Muscle of back (tissue), 11 donors: ENCODE data around the gene FOXD1. TPM values are rescaled to one million over a fixed set of nuclear protein-coding genes. Genes with fewer than 3 reads are reported as not detected.
A peak's percentile ranks its signal among the peaks of the same experiment; 100 is the strongest.
"Not testable (repeated sequence)": the region's sequence is repeated elsewhere in the genome, so short reads cannot be mapped to it uniquely, and the experiment has no call there.

Experiments
- DNase-seq, 3 donors: peaks; one replicate each; pipeline versions ENCODE4 v3.0.0 to v3.0.0-alpha.2; 2013
- polyA plus RNA-seq, 10 donors: library from polyadenylated mRNA; unstranded; fragments of 120-200 nt; gene quantifications; one replicate each; pipeline ENCODE4 v1.2.1, GENCODE V29; 2013; ENCODE audit not compliant: insufficient read length in 10 of 10

The FOXD1 gene
- polyA plus RNA-seq, 10 donors, result 0.54 to 1.8 (median 1.3) TPM

DNA sequence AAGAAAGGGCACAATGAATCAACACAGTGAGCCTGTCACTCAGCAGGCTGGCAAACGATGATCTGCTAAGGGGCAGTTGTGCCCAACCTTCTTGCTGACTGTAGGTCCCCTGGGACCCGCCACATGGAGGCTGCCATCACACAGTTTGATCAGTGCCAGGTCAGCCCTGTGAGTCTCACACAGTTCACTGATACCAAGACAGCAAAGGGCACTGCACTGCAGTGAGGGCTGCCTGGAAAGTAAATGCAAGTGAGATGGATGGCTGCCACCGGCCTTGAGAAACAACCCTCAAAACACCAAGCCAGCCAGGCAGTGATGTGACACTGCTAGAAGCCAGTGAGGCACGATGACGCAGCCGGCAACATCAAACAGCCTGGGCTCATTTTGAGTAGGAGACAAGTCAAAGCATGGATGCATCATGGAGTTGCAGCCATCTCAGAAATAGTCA is 30.3 kb downstream of the FOXD1 start:
- DNase-seq, result no peak

DNA sequence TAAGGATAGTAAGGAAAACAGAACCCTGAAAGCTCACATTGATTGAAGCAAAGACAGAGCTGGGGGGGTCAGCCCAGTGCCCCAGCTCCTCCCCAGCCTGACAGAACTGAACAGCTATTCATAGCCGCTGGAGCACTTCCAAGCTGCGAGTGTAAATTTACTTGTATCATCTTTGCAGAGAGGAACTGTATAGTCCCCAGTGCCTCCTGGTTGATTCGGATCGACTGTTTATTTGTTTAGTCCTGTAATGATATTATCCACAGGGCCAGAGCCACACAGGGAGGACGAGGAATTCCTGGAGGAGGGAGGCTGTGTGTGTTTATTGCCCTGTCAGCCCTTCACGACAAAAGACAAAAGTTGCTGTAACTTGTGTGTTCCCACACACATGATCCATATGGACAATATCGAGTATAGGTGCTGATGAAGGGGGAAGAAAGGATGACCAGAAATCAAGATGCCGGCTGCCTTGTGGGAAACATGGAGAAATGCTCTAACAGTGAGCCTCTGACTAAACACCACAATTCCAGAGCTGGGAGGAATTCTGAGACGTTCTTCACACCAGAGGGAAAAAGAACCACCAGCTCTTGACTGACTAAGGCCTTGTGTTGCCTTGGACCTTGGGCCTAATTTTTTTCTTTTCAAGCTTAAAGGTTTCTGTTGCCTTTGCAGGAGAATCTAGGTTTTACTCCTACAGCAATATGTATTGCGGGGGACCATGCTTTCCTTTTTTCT is 31.1 kb downstream of the FOXD1 start:
- DNase-seq, result peak in 1 of 3 donors; percentile 57

DNA sequence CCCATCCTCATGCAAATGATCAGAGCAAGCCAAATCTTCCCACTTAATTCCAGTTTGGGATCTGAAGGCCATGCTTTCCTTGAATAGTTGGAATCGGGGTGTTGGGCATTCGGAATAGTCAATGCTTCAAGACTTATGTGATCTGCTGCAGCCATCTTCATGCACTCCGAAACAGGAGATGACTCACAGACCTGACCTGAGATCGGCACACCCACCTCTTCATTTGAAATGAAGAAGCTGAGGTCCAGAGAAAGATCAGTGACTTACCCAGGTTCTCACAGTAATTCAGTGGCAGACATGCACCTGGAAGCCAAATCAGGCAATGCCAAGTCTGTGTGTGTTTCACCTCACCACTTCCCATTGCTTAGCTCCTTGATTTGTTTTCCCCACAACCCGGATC is 33.0 kb downstream of the FOXD1 start:
- DNase-seq, result no peak

DNA sequence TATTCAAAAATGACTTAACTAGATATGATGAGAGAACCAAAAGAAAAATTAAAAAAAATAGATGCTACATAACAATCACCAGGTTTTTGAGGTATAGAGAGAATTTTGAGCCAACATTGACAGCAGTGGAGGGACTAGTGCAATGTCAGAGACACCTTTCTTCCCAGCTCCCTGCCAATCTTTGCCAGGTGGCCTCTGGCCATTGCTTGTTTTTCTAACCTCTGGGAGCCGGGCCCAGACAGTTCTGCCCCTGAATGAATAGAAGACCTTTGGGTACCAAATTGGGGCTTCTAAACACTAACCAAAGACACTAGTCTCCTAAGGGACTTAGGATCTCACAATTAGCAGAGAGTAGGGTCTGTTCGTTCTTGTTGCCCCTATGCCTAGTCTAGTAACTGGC is 33.4 kb downstream of the FOXD1 start:
- no peak for DNase-seq

DNA sequence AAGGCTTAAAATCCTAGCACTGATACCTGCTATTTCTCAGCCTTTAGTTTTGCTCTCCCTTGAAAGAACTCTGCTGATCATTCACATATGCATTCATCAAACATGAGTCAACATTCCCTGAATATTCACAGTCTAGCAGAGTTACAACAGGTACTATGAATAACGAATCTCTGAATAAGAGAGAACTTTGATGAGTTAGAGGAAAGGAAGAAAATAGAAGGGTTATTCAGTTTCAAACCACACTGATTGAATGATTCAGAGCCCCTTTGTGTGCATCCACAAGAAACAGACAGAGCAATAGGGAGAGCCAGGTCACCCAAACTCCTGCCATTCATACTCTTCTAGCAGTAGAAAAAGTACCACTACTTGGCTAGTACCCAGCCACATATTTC is 36.0 kb downstream of the FOXD1 start:
- peak in 1 of 3 donors; percentile 81 for DNase-seq

DNA sequence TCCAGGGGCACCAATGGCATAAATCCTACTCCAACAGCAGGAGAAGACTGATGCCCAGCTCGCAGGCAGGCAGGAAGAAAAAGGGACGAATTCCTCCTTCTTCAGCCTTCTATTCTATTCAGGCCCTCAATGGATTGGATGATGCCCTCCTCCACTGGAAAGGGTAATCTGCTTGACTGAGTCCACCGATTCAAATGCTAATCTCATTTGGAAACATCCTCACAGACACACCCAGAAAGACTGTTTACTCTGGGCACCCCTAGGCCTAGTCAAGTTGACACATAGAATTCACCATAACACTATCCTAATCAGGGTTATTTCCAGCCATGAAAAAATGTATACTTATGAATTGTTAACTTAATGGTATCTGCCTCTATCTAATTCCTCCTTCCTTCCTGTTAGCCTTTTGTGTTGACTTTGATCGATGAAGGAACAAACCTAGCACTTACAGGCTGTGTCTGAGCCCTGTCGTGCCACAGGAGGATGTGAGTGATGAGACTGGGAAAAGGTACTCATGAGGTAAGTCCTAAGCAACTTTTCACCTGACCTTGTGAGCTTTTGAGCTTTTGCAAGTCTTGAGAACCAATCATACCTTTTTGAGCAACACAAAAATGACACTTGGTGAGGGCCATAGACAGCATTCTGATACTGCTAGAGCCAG is 36.5 kb downstream of the FOXD1 start:
- DNase-seq, result no peak

DNA sequence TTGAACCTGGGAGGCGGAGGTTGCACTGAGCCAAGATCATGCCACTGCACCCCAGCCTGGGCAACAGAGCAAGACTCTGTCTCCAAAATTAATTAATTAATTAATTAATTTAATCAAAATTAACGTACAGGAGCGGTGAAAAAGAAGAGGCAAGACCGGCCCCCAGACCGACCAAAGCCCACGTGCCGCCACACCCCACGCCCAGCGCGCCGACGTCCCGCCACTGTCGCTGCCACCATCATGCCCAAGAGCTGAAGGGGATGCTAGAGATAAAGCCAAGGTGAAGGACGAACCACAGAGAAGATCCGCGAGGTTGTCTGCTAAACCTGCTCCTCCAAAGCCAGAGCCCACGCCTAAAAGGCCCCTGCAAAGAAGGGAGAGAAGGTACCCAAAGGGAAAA is 38.6 kb downstream of the FOXD1 start:
- not testable (repeated sequence) for DNase-seq

DNA sequence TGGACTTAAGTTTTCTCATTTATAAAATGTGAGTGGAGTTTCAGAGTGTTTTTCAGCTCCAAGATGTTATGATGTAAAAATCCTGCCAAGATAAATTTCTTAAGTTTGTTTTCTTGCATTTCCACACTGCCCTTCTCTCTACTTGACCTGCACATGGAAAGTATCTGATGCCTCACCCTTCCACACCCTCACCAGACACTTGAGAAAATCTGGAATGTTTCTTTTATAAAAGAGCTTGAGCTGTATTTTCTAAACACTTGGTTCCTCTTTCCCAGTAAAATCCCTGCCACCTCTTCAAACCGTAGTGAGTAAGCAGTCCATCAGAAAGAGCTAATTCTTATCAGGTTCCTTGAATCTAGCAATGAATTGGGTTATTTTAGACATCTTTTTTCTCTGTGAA is 42.9 kb downstream of the FOXD1 start:
- no peak for DNase-seq

DNA sequence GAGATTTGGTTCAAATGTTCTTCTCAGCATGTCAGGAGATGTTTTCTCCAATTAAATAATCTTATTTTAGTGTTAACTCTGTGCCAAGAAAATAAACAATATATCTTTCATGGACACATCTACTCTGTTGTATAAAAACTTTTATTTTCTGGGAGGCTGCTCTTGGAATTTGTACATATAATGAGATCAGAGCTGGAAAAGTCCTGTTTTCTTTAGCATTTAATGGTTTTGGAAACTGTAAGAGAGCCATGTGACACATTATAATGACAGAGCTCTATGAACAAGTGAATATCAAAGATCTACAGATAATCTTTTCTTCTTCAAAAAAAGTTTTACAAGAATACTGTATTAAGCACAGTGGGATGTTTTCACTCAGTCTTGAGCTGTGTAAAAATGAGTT is 48.8 kb downstream of the FOXD1 start:
- peak in 1 of 3 donors; percentile 36 for DNase-seq

Other genes starting within 250 kb of the FOXD1 start
- 1,000 to 10,000 TPM; 1,053 to 1,550 (median 1,226) TPM for gene BTF3, start 49.7 kb upstream of the FOXD1 start, polyA plus RNA-seq
- 10 to 100 TPM; 19.3 to 35.4 (median 24.6) TPM for gene ANKRA2, start 116.9 kb upstream of the FOXD1 start, polyA plus RNA-seq
- 10 to 100 TPM in 9 of 10 donors, 1 to 10 TPM in 1; 9.2 to 16.0 (median 12.2) TPM for gene UTP15, start 117.0 kb upstream of the FOXD1 start, polyA plus RNA-seq
- gene ARHGEF28, start 177.4 kb upstream of the FOXD1 start, polyA plus RNA-seq, result 1 to 10 TPM; 2.3 to 5.8 (median 4.0) TPM